ENCODE data around the gene PTPRN2. TPM values are rescaled to one million over a fixed set of nuclear protein-coding genes. Genes with fewer than 3 reads are reported as not detected.

The PTPRN2 gene
- total and polyA plus RNA-seq, 2 of the 13 experiments (the other 11 are each of a cell fraction or from before 2014, with no cell fraction given): 2.5 to 24.2 TPM

DNA sequence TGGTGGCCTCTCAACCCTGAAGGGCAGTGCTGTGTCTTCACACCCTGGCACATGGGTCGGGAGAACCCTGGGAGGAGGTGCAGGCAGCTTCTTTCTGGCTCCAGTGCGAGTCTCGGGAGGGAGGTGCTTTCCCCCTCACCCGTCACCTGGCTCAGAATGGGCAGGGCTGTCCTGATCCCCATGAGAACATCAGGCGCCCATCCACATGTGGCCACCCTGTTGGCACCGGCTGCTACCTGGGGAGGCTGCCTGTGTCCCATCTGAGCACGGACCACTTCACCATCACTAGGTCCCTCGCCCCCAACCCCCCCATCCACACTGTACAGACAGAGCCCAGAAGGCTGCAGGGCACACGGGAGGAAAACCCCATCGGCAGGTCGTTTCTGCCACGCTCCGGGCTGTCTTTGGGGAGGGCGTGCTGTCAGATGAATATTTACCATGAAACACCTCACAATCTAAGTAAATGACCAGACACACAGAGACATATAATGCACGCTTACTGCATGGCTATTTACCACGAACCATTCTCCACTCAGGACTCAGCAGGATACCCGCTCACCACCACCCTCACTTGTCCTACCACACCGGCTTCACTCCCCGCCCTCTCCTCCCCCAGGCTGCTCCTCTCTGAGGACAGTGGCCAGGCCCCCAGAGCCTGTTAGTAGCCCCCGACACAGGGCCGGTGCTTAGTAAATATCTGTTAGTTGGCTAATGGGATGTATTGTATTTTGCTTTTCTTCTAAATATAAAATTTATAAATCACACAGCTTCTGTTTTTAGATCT, 968.6 kb downstream of the PTPRN2 start (continued):
- TF ChIP-seq STAT5B (CRISPR knock-in tag; IDR thresholded peaks at IDR 0.05) (no peak), FOXJ3 (CRISPR knock-in tag; IDR thresholded peaks at IDR 0.05; ENCODE audit: borderline replicate concordance) (no peak), MTF1 (CRISPR knock-in tag; IDR thresholded peaks at IDR 0.05) (no peak)
- TF ChIP-seq, protein P1, sequence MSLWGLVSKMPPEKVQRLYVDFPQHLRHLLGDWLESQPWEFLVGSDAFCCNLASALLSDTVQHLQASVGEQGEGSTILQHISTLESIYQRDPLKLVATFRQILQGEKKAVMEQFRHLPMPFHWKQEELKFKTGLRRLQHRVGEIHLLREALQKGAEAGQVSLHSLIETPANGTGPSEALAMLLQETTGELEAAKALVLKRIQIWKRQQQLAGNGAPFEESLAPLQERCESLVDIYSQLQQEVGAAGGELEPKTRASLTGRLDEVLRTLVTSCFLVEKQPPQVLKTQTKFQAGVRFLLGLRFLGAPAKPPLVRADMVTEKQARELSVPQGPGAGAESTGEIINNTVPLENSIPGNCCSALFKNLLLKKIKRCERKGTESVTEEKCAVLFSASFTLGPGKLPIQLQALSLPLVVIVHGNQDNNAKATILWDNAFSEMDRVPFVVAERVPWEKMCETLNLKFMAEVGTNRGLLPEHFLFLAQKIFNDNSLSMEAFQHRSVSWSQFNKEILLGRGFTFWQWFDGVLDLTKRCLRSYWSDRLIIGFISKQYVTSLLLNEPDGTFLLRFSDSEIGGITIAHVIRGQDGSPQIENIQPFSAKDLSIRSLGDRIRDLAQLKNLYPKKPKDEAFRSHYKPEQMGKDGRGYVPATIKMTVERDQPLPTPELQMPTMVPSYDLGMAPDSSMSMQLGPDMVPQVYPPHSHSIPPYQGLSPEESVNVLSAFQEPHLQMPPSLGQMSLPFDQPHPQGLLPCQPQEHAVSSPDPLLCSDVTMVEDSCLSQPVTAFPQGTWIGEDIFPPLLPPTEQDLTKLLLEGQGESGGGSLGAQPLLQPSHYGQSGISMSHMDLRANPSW (CRISPR knock-in tag; IDR thresholded peaks at IDR 0.05; ENCODE audit: borderline replicate concordance): no peak
- TF ChIP-seq, protein P2, sequence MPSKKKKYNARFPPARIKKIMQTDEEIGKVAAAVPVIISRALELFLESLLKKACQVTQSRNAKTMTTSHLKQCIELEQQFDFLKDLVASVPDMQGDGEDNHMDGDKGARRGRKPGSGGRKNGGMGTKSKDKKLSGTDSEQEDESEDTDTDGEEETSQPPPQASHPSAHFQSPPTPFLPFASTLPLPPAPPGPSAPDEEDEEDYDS (CRISPR knock-in tag; IDR thresholded peaks at IDR 0.05): no peak
- TF ChIP-seq, protein P3, sequence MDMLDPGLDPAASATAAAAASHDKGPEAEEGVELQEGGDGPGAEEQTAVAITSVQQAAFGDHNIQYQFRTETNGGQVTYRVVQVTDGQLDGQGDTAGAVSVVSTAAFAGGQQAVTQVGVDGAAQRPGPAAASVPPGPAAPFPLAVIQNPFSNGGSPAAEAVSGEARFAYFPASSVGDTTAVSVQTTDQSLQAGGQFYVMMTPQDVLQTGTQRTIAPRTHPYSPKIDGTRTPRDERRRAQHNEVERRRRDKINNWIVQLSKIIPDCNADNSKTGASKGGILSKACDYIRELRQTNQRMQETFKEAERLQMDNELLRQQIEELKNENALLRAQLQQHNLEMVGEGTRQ (IDR thresholded peaks at IDR 0.05; ENCODE audit: low read depth, low read length): no peak
- TF ChIP-seq, protein P3 (CRISPR knock-in tag; IDR thresholded peaks at IDR 0.05; ENCODE audit: borderline replicate concordance): no peak
